Dedifferentiated amniotic fluid mesenchymal stem cell (primary cell): Measurements from ENCODE around the gene RGMA.
"Not testable (repeated sequence)": the region's sequence is repeated elsewhere in the genome, so short reads cannot be mapped to it uniquely, and the experiment has no call there.

Experiments used
- DNase-seq: peaks from one replicate; pipeline ENCODE4 v3.0.0-alpha.2; 2016; ENCODE audit errors: extremely low spot score

RGMA gene

GRCh38 chr15:93034512-93034911 lies 54.5 kb downstream of the RGMA start:
- DNase-seq, result no peak

DNA sequence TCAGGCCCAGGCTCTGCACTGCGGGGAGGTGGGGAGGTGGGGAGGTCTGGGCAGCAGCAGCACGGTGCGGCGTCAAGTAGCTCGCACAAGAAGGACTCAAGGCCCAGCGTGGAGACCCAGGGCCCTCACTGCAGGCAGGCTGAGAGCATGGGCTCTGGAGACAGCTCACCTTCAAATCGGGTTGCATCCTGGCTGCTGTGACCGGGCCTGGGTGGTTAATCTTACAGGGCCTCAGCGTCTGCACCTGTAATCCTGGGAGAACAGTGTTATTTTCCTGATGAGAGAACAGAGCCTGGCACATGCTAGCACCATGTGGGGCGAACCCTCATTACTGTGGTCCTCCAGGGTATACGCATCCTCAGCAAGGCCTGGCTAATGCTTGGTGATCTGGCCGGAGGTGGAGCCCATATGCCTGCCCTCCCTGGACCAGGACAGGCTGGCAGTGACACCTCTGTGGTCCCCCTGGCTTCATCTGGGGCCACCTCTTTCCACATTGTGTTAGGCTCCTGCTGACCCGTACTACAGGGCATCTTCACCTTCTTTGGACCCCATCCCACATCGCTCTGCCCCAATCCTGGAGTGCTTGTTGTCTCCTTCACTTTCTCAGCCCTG lies 55.5 kb downstream of the RGMA start:
- DNase-seq, result no peak

GRCh38 chr15:93032515-93033206 lies 56.4 kb downstream of the RGMA start:
- DNase-seq, result not testable (repeated sequence)

- not testable (repeated sequence) for DNase-seq
Measured at GRCh38 chr15:93031557-93032384, 57.2 kb downstream of the RGMA start.

DNA sequence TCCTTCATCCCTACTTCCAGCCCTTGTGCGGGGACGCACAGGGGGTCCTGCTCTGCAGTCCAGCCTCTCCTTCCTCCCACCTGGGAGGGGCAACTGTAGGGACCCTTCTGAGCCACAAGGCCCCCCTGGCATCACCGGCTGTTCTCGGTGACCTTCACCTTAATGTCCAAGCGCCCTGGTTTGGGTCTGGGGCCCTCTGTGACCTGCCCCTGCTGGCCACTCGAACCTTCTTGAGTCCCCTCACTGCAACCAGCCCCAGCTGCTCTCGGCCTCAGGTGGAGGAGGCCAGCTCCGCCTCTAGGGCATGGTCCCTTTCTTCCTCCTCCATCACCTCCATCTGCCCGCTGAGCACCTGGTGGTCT lies 57.9 kb downstream of the RGMA start:
- no peak for DNase-seq

GRCh38 chr15:93030430-93031102 lies 58.4 kb downstream of the RGMA start:
- DNase-seq, result peak; percentile 51

DNA sequence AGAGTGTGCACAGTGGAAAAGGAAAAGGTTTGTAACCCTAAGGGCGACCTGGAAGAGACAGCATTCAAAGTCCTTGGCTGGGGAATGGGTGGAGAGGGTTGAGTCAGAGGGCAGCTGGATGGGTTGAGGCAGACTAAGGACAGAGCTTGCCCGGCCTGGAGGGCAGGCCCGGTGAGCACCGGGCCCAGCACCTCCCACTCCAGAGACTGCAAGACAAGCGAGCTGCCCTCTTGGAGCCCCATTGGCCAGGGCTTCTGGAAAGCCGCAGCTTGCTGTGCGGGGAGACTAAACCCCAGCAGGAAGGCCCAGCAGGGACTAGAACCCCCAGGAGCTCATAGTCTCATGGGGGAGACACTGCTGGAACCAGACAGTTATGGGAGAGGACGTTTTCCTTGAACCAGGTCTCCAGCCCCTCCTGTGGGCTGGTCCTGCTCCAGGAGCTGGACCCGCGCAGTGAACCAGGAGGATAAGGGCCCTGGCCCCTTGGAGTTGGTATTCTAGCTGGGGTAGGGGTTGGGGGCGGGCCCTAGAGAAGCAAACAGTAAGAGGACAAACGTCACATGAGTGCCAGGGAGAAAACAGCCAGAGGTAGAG lies 59.1 kb downstream of the RGMA start:
- DNase-seq, result no peak

- no peak for DNase-seq
Measured at GRCh38 chr15:93029214-93029835, 59.7 kb downstream of the RGMA start.

- DNase-seq, result peak; percentile 91
Measured at GRCh38 chr15:93028632-93029213, 60.3 kb downstream of the RGMA start.

- no peak for DNase-seq
Measured at GRCh38 chr15:93028111-93028631, 60.8 kb downstream of the RGMA start.

DNA sequence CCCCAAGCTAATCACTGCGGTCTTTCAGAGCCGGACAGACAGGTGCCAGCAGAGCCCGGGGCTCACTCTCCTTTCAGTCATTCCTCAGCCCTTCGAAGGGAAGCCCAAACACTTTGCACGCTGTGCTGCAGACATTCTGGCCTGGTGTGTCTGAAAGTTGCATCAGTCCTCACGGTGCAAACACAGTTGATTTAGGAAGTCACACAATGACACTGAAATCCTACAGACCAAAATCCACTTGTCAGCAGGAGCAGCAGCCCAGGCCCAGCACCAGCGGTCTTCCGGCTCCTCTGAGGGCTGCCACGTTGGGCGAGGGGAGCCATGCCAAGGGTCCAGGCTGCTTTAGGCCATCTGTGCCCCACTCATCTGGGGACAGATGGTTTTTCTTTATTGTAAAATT lies 61.6 kb downstream of the RGMA start:
- no peak for DNase-seq

GRCh38 chr15:93026380-93026817 lies 62.6 kb downstream of the RGMA start:
- no peak for DNase-seq

GRCh38 chr15:93025625-93025982 lies 63.4 kb downstream of the RGMA start:
- DNase-seq, result no peak

DNA sequence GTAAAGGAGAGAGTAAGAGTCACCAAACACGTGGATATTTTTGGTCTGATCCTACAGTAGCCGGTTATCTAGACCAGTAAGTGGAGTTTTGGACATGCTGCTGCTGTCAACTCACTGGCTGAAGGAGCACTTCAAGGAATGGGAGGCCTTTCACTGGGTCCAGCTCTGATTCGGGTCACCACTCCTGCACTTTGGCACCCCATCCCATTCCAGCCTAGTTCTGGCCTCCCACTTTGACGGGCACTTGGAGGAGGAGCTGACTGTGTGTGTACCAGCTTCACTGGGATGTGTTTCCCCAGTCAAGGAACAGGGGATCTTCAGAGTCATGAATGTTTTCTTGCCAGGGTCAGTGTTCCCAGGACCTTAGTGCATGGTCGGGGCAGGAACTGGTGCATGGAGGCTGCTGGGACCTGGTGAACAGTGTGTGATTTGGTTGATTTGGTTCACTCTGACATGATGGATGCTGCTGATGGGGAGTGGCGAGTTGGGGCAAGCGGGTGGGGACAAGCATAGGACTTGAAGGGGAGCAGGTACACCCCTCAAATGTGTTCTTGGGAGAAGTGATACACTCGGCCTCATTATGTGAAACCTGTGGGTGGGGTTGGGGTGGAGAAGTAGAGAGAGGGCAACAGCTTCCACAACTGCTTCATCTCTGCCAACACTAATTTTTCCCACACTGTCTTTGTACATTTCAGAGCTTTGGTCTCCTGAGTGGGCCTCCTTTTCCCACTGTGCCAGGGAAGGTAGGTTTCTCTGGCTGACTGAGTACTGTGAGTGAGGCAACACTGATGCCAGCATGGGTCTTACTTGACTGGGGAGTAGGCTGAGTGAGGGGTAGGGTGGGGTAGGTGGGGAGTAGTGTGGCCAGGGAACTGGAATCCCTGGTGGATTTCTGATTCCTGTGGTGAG lies 64.0 kb downstream of the RGMA start:
- DNase-seq, result no peak

DNA sequence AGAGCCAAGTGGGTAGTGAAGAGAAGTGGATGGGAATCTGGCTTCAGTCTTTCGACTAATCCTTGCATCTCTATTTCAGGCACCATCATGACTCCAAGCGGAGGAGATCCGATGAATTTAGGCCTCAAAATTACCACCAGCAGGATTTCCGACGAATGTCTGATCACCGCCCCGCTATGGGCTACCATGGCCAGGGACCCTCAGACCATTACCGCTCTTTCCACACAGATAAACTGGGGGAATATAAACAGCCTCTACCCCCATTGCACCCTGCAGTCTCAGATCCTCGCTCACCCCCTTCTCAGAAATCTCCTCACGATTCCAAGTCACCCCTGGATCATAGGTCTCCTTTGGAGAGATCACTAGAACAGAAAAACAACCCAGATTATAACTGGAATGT lies 64.7 kb downstream of the RGMA start:
- no peak for DNase-seq

DNA sequence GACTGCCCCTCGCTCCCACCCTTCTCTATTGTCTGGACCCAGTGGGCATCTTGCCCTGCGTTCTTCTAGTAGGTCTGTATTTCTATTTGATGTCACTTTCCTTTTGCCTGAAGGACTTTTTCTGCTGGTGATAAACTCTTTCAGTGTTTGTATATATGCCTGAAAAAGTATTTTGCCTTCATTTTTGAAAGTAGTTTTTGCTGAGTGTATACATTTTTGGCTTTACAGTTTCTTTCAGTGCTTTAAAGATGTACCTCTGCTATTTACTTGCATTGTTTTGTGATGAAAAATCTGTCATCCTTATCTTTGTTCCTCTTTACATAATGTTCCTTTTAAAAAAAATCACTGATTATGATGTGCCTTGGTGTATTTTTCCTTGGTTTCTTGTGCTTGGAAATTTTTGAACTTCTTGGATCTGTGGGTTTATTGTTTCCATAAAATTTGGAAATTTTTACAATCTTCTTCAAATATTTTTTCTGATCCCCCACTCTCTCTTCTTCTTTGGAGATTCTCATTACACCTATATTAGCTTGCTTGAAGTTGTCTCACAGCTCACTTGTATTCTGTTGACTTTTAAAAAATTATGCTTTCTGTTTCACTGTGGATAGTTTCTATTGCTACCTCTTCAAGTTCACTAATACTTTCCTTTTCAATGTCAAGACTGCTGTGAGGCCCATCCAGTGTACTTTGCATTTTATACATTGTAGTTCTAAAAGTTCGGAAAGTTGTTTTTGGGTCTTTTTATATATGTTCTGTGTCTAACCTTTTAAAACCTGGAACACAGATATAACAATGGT lies 67.8 kb downstream of the RGMA start:
- no peak for DNase-seq

DNA sequence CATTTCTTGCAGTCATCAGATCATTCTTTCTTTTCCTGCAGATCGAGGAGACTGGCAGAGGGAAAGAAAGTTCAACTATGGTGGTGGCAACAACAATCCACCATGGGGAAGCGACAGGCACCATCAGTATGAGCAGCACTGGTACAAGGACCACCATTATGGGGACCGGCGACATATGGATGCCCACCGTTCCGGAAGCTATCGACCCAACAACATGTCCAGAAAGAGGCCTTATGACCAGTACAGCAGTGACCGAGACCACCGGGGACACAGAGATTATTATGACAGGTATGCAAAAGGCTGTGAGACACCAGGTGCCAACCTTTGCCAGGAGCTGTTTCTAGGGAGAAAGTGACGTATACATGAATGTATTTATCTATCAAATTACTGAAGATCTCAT lies 69.0 kb downstream of the RGMA start:
- no peak for DNase-seq

DNA sequence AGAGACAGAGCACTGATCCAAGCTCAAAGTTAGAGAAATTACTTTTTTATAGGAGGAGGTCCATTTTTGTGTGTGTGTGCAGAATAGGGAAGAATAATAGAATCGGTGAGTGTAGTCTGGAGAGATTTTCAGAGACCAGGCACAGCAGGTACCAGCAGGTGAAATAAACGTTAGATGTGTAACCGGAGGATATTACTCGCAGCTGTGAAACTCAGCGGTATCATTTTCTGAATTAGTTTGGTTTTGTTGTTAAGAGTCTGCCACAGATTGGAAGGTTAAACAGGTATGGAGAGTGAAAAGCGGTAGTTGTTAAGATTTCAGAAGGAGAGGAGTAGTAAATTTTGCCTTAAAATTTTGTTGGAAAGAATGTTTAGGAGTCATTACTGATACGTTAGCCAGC lies 69.9 kb downstream of the RGMA start:
- DNase-seq, result no peak

- DNase-seq, result no peak
Measured at GRCh38 chr15:93018574-93018973, 70.4 kb downstream of the RGMA start.
